Fibroblast of villous mesenchyme (primary cell): ENCODE measurements around the gene RUFY4. TPM values are rescaled to one million over a fixed set of nuclear protein-coding genes. Genes with fewer than 3 reads are reported as not detected.

ENCODE experiments used
- DNase-seq: peaks from one replicate; pipeline ENCODE4 v3.0.0-alpha.2; 2010; ENCODE audit warnings: low read depth
- H3K4me3 ChIP-seq: 2 replicates; pipeline ENCODE4 v1.5.1; 2011; ENCODE audit warnings: low read depth, mild to moderate bottlenecking, low read length
- total RNA-seq: library from RNA; depleted of rRNA; stranded (reverse); fragments of >200 nt; gene quantifications from 2 replicates; pipeline ENCODE4 v1.2.3, GENCODE V29; 2012
- TF ChIP-seq, protein P1 (sequence below): IDR thresholded peaks from 2 replicates; pipeline ENCODE4 v1.5.1; 2012; ENCODE audit warnings: low read depth, mild to moderate bottlenecking, low read length; ENCODE audit not compliant: insufficient read depth

The RUFY4 gene
- total RNA-seq, 1 donor = not detected

DNA sequence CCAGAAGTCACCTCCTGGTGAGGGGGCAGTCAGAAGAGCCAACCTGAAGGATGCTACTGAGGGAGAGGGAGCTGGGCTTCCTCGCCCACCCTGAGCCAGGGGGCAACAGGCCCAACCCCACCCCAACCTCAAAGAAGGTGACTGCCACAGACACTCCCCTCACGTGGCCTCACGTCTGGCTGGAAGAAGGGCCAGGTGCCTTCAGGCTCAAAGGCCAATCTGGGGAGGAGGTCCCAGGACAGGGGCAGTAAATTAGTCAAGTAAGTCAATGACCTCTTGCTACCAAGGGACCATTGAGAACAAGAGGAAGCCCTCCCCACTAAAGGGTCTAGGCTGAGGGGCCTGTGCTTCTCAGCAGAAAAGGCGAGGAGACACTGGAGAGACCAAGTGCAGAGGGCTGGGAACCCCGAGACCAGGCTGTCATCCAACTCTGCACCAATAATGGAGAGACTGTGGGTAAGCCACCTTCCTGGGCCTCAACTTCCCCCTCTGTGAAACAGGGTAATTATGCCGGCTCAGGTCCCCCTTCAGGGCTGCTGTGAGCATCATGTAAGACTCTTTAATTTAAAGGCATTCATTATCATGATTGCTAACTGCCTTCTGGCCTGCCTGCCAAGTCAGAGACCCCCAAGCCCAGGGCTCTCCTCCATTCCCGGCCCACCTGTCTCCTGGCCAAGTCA lies 46.1 kb upstream of the RUFY4 start:
- no peak overlapping the region for H3K4me3 ChIP-seq
- DNase-seq = no peak
- TF ChIP-seq, protein P1, sequence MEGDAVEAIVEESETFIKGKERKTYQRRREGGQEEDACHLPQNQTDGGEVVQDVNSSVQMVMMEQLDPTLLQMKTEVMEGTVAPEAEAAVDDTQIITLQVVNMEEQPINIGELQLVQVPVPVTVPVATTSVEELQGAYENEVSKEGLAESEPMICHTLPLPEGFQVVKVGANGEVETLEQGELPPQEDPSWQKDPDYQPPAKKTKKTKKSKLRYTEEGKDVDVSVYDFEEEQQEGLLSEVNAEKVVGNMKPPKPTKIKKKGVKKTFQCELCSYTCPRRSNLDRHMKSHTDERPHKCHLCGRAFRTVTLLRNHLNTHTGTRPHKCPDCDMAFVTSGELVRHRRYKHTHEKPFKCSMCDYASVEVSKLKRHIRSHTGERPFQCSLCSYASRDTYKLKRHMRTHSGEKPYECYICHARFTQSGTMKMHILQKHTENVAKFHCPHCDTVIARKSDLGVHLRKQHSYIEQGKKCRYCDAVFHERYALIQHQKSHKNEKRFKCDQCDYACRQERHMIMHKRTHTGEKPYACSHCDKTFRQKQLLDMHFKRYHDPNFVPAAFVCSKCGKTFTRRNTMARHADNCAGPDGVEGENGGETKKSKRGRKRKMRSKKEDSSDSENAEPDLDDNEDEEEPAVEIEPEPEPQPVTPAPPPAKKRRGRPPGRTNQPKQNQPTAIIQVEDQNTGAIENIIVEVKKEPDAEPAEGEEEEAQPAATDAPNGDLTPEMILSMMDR = no peak

DNA sequence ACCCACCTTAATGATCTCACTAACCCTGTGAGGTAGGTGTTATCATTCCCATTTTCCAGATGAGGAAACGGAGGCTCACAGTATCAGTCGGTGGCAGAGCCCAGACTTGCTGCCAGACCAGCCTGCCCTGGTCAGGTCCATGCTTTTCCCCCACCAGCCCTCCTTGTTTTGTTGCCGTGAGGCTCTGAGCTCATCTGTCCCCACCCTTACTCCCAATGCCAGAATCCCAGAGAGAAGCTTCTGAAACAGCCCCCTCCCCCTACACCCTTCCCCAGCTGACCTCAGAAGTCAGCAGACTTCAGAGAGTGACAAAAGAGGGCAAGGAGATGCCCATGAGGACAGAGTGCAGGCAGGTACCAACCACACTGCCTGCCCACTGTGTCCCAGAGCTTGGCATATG lies 45.4 kb upstream of the RUFY4 start:
- no peak overlapping the region for H3K4me3 ChIP-seq
- no peak for DNase-seq
- TF ChIP-seq, protein P1 = no peak

DNA sequence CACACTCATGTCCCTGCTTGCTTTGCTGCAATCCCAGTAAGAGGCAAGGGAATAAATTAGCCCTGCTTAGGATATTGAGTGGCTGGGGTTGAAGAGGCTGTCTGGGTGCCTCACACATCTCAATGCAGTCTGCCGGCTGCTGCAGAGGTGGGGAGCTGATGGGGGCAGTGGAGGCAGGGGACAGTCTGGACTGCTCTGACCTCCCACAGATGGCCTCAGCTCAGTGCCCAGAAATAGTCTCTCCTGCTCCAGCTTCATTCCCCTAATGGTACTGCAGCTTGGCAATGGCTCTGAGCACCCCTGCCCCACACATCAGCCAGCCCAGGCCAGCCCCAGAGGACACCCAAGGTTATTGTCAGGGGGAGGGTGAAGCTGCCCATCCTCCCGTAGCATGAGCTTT lies 44.7 kb upstream of the RUFY4 start:
- TF ChIP-seq, protein P1 = no peak
- DNase-seq = no peak

DNA sequence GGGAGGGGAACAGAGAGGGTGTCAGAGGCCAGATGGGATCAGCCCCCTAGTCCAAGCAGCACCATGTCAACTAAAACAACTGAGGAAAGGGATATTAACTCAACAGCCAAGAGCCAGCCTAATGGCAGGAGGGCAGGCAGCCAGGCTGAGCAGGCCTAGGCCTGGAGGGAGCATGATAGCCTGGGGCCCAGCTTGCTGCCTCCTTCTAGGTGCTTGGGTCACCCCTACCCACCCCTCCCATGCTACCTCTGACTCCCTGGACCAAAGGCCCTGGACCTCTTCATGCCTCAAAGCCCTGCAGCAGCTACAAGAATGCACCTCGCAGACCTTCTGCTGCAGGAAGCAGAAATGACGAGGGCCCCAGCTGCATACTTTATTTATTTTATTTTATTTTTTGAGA lies 44.2 kb upstream of the RUFY4 start:
- no peak overlapping the region for H3K4me3 ChIP-seq
- TF ChIP-seq, protein P1 = no peak
- DNase-seq = no peak

More for the DNA sequence above, 44.7 kb upstream of the RUFY4 start:
- H3K4me3 ChIP-seq = no peak overlapping the region

DNA sequence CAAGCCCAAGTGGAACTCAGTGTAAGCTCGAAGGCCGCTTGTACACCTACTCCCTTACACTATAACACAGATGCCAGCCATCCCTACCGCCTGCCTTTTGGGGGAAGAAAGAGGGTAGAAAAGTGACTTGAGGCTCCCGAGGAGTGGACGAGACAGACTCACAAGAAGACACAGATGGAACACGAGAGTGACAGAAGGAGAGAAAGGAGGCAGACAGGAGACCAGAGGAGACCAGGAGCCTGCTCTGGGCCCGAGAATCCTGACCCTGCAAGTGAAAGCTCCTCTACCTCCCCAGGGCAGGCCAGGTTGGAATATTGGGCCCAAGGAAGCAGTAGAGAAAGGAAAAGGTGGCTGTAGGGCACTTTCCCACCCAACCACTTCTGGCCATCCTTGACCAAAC lies 42.8 kb upstream of the RUFY4 start:
- no peak for DNase-seq
- no peak overlapping the region for H3K4me3 ChIP-seq
- TF ChIP-seq, protein P1 = no peak

DNA sequence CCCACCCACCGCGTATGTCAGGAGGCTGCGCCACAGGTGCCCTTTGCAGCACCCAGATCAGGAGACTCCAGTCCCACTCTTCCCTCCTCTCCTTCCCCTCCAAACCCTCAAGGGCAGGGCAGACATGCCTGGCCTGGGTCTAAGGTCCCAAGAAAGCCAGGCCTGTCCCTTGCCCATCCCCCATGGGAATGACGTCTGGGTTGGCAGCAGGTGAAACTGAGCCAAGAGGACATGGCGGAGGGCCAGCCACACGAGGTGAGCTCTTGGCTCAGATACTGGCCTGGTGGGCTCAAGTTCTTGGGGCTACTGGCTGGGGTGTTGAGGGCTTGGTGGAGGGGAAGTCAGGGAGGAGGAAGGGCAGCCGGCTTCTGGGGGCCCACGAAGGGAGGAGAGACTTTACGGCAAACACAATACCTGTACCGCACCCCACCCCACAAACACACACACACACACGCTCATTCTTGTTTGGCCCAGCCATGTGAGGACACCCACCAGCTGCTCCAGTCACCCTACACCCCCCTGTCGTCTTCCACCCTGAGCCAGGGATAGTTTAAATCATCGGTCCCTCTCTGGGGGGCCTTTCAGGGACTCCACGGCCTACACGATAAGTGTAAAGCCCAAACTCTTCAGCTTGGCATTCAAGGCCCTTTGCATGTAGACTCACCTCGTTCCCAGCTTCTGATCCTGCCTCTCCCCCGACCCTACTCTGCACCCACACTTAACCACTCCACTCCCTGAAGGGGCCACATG lies 42.2 kb upstream of the RUFY4 start:
- no peak for DNase-seq
- H3K4me3 ChIP-seq = no peak overlapping the region

More for the DNA sequence above, 42.2 kb upstream of the RUFY4 start:
- TF ChIP-seq, protein P1 = no peak
